ENCODE measurements around the gene CAPN5. TPM values are rescaled to one million over a fixed set of nuclear protein-coding genes. Genes with fewer than 3 reads are reported as not detected.

Gene CAPN5
- total RNA-seq, 1 donor from 2014 or later = 8.6 TPM

- DNase-seq (ENCODE audit: low spot score in 2 of 2) (no peak), FAIRE-seq (no peak)
Observed at GRCh38 chr11:77081976-77082836, 15.4 kb downstream of the CAPN5 start.

- DNase-seq (ENCODE audit: low spot score in 2 of 2) (no peak), FAIRE-seq (no peak)
Observed at GRCh38 chr11:77082838-77083565, 16.2 kb downstream of the CAPN5 start.

- no peak for FAIRE-seq
Observed at GRCh38 chr11:77083566-77084245, 16.9 kb downstream of the CAPN5 start.

GRCh38 chr11:77084581-77085191 lies 17.9 kb downstream of the CAPN5 start:
- no peak for DNase-seq (ENCODE audit: low spot score in 2 of 2)
- no peak for FAIRE-seq

More at GRCh38 chr11:77083566-77084245, 16.9 kb downstream of the CAPN5 start:
- no peak for DNase-seq (ENCODE audit: low spot score in 2 of 2)

GRCh38 chr11:77085652-77086051 lies 18.9 kb downstream of the CAPN5 start:
- DNase-seq (ENCODE audit: low spot score in 2 of 2) = no peak
- no peak for FAIRE-seq

GRCh38 chr11:77086521-77087472 lies 20.0 kb downstream of the CAPN5 start:
- no peak for FAIRE-seq
- no peak for DNase-seq (ENCODE audit: low spot score in 2 of 2)

- FAIRE-seq (no peak), DNase-seq (ENCODE audit: low spot score in 2 of 2) (no peak)
Observed at GRCh38 chr11:77087723-77088225, 21.0 kb downstream of the CAPN5 start.

- FAIRE-seq (no peak), DNase-seq (ENCODE audit: low spot score in 2 of 2) (no peak)
Observed at GRCh38 chr11:77088236-77089003, 21.6 kb downstream of the CAPN5 start.

GRCh38 chr11:77089004-77089545 lies 22.3 kb downstream of the CAPN5 start:
- DNase-seq (ENCODE audit: low spot score in 2 of 2) (no peak), FAIRE-seq (no peak)

- no peak for DNase-seq (ENCODE audit: low spot score in 2 of 2)
Observed at GRCh38 chr11:77090046-77090372, 23.2 kb downstream of the CAPN5 start.

GRCh38 chr11:77090373-77091111 lies 23.8 kb downstream of the CAPN5 start:
- FAIRE-seq (no peak), DNase-seq (ENCODE audit: low spot score in 2 of 2) (no peak)

More at GRCh38 chr11:77090046-77090372, 23.2 kb downstream of the CAPN5 start:
- no peak for FAIRE-seq

GRCh38 chr11:77091146-77091940 lies 24.6 kb downstream of the CAPN5 start:
- FAIRE-seq = no peak

GRCh38 chr11:77092382-77092781 lies 25.6 kb downstream of the CAPN5 start:
- no peak for FAIRE-seq
- DNase-seq (ENCODE audit: low spot score in 2 of 2) = no peak

More at GRCh38 chr11:77091146-77091940, 24.6 kb downstream of the CAPN5 start:
- peak; percentile 81 to 92 for DNase-seq (ENCODE audit: low spot score in 2 of 2)

GRCh38 chr11:77093056-77093891 lies 26.5 kb downstream of the CAPN5 start:
- no peak for FAIRE-seq

GRCh38 chr11:77093987-77094840 lies 27.4 kb downstream of the CAPN5 start:
- FAIRE-seq (no peak), DNase-seq (ENCODE audit: low spot score in 2 of 2) (no peak)

More at GRCh38 chr11:77093056-77093891, 26.5 kb downstream of the CAPN5 start:
- no peak for DNase-seq (ENCODE audit: low spot score in 2 of 2)

Measured in frontal cortex (tissue), 4 donors.